ENCODE results near the gene LBHD1. TPM values are rescaled to one million over a fixed set of nuclear protein-coding genes. Genes with fewer than 3 reads are reported as not detected.

The LBHD1 gene
- total RNA-seq (1 to 10 TPM; 3.2 to 5.8 (median 3.6) TPM), polyA plus RNA-seq (7.3 TPM)
- long read RNA-seq, donor 1, partial matches to known transcripts, result 1 of 3 reads
- long read RNA-seq, donor 1, other reads (novel, unspliced or antisense), result 2 of 3 reads
- long read RNA-seq, donor 2, partial matches to known transcripts, result 0 of 1 reads
- long read RNA-seq, donor 2, other reads (novel, unspliced or antisense), result 1 of 1 reads
- long read RNA-seq, donor 3, partial matches to known transcripts, result 4 of 9 reads
- long read RNA-seq, donor 3, other reads (novel, unspliced or antisense), result 4 of 9 reads
- long read RNA-seq, donor 4, partial matches to known transcripts, result 0 of 2 reads
- long read RNA-seq, donor 4, other reads (novel, unspliced or antisense), result 0 of 2 reads

DNA sequence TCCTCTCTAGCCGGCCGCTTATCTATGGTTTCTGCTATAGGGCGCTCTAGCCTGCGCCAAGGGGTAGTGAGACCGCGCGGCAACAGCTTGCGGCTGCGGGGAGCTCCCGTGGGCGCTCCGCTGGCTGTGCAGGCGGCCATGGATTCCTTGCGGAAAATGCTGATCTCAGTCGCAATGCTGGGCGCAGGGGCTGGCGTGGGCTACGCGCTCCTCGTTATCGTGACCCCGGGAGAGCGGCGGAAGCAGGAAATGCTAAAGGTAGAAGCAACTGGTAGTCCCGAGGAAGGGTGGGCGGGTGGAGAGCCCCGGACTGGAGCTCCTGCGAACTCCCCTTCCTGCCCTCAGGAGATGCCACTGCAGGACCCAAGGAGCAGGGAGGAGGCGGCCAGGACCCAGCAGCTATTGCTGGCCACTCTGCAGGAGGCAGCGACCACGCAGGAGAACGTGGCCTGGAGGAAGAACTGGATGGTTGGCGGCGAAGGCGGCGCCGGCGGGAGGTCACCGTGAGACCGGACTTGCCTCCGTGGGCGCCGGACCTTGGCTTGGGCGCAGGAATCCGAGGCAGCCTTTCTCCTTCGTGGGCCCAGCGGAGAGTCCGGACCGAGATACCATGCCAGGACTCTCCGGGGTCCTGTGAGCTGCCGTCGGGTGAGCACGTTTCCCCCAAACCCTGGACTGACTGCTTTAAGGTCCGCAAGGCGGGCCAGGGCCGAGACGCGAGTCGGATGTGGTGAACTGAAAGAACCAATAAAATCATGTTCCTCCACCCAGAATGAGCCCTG lies at the start of gene LBHD1, which contains the start of gene UQCC3:
Gene LBHD1 (minus strand): TSS at position 660 of the 782 bp plus-strand sequence. CDS start 2,236 bp downstream, outside the sequence.
Gene UQCC3 (plus strand): TSS at position 66 of the 782 bp plus-strand sequence. CDS start 73 bp downstream, at position 139.
- Histone ChIP-seq H3K9me3 (ENCODE audit: control insufficient read depth, low read length) (no peaks in the 10 kb centered on the region), H3K4me3 (ENCODE audit: low read length) (peak within 1 kb of the TSS; percentile 72), H3K27me3 (ENCODE audit: control insufficient read depth, insufficient read depth) (no peaks in the 10 kb centered on the region), H3K4me1 (ENCODE audit: control insufficient read depth, insufficient read depth, low read length) (peaks cover 2% of the 10 kb centered on the region), H3K27ac (ENCODE audit: low read length) (peak within 1 kb of the TSS; percentile 93)
- intact Hi-C loops (cut with DNase I), result no loop called here
- under 1% methylated on average over 59 of the region's 59 CpGs for WGBS
- DNase-seq (peak; percentile 76 to 89 (median 88)), ATAC-seq (peak; percentile 88 to 89)

DNA sequence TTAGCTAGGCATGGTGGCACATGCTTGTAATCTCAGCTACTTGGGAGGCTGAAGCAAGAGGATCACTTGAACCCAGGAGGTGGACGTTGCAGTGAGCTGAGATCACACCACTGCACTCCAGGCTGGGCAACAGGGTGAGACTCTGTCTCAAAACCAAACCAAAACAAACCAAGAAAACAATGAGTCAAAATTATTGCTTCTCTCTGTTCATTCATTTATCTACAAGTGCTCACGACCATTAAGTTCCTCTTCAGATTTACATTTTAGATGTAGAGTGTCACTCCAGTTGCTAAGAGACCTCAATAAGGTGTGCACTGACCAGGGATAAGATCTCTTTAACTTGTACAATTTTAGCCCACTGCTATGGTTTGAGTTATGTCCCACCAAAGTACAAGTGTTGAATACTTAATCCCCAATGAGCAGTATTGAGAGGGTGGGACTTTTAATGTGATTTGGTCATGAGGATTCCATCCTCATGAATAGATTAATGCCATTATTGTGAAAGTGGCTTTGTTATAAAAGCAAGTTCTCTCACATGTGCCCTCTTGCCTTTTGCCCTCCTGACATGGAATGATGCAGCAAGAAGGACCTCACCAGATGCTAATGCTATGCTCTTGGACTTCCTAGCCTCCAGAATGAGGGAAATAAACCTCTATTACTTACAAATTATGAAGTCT lies 47.4 kb upstream of the LBHD1 start:
- H3K27ac ChIP-seq (ENCODE audit: low read length), result no peak overlapping the region
- no peak overlapping the region for H3K4me3 ChIP-seq (ENCODE audit: low read length)
- intact Hi-C loops (cut with DNase I), result no loop called here
- H3K27me3 ChIP-seq (ENCODE audit: control insufficient read depth, insufficient read depth), result no peaks in the 10 kb centered on the region
- no peaks in the 10 kb centered on the region for H3K4me1 ChIP-seq (ENCODE audit: control insufficient read depth, insufficient read depth, low read length)
- no peaks in the 10 kb centered on the region for H3K9me3 ChIP-seq (ENCODE audit: control insufficient read depth, low read length)
- ATAC-seq (no peak), DNase-seq (no peak)
- 78% methylated on average over 2 of the region's 2 CpGs for WGBS

DNA sequence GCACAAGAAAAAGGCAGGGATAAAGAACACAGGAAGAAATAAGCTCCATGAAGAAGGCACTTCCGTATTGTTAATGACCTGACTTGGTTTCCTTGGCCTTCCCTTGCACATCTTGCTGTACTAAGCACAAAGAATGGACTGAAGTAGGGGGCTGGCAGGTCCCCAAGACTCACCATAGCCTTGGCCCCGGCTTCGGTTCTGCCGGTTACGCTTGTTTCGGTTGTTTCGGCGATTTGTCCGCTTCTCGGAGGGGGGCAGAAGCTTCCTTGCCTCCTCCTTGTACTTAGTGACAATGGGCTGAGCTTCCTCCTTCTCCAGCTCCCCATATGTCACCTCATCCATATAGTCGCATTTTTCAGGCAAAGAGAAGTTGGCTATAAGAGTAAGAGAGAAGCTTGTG lies 44.7 kb upstream of the LBHD1 start:
- Histone ChIP-seq H3K27ac (ENCODE audit: low read length) (no peak overlapping the region), H3K4me3 (ENCODE audit: low read length) (no peak overlapping the region), H3K4me1 (ENCODE audit: control insufficient read depth, insufficient read depth, low read length) (peaks cover 4% of the 10 kb centered on the region), H3K9me3 (ENCODE audit: control insufficient read depth, low read length) (no peaks in the 10 kb centered on the region), H3K27me3 (ENCODE audit: control insufficient read depth, insufficient read depth) (no peaks in the 10 kb centered on the region)
- DNase-seq, result no peak
- intact Hi-C loops (cut with DNase I), result no loop called here
- no peak for ATAC-seq
- 87% methylated on average over 11 of the region's 11 CpGs for WGBS

DNA sequence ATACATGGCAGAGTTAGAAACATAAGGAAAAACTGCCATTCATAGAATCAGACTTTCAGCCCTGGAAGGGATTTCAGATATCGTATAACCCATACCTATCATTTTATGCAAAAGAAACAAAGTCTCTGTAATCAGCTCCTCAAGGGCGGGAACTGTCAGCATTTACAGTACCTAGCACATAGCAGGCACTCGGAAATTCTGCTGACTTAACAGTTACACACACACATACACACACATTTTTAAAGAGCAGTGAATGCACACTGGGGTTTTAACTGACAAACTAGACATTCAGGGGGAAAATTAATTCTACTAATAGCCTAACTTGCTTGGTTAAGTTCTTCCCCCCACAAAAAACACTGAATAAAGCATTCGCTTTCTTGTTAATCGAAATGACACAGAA lies 44.1 kb upstream of the LBHD1 start:
- H3K27ac ChIP-seq (ENCODE audit: low read length), result no peak overlapping the region

GRCh38 chr11:62715150-62716130 lies 43.4 kb upstream of the LBHD1 start:
- ATAC-seq, result no peak
- H3K9me3 ChIP-seq (ENCODE audit: control insufficient read depth, low read length), result no peaks in the 10 kb centered on the region
- no peak overlapping the region for H3K27ac ChIP-seq (ENCODE audit: low read length)
- 89% methylated on average over 24 of the region's 24 CpGs for WGBS
- no peak for DNase-seq
- intact Hi-C loops (cut with DNase I), result no loop called here
- H3K4me1 ChIP-seq (ENCODE audit: control insufficient read depth, insufficient read depth, low read length), result peaks cover 4% of the 10 kb centered on the region
- H3K27me3 ChIP-seq (ENCODE audit: control insufficient read depth, insufficient read depth), result no peaks in the 10 kb centered on the region
- no peak overlapping the region for H3K4me3 ChIP-seq (ENCODE audit: low read length)

More for the DNA sequence above, 44.1 kb upstream of the LBHD1 start:
- intact Hi-C loops (cut with DNase I), result no loop called here
- Histone ChIP-seq H3K9me3 (ENCODE audit: control insufficient read depth, low read length) (no peaks in the 10 kb centered on the region), H3K4me3 (ENCODE audit: low read length) (no peak overlapping the region), H3K4me1 (ENCODE audit: control insufficient read depth, insufficient read depth, low read length) (peaks cover 4% of the 10 kb centered on the region), H3K27me3 (ENCODE audit: control insufficient read depth, insufficient read depth) (no peaks in the 10 kb centered on the region)
- no peak for DNase-seq
- no peak for ATAC-seq
- WGBS, result 87% methylated on average over 5 of the region's 5 CpGs

DNA sequence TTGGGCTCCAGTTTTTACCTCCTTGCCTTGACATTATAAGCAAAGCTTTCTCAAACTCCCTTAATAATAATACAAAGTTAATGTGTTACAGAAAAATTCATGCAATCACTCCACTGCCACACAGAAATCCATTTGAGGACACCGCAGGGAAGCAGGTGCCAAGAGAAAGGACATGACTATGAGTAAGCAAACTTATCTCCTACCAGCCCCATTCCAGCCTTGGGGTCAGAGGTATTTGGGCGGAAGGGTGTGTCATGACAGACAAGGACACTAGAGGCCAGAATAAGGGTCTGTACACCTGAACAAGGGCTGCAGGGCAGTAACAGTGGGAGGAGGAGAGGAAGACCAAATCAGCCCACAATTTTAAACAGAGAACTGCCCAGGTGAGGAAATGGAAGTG lies 41.3 kb upstream of the LBHD1 start:
- peak overlapping the region; percentile 80 for H3K27ac ChIP-seq (ENCODE audit: low read length)
- H3K4me3 ChIP-seq (ENCODE audit: low read length), result no peak overlapping the region
- H3K4me1 ChIP-seq (ENCODE audit: control insufficient read depth, insufficient read depth, low read length), result peaks cover 13% of the 10 kb centered on the region
- no peak for ATAC-seq
- no peak for DNase-seq
- no peaks in the 10 kb centered on the region for H3K9me3 ChIP-seq (ENCODE audit: control insufficient read depth, low read length)
- intact Hi-C loops (cut with DNase I), result no loop called here
- WGBS, result 66% methylated on average over 2 of the region's 2 CpGs
- no peaks in the 10 kb centered on the region for H3K27me3 ChIP-seq (ENCODE audit: control insufficient read depth, insufficient read depth)

DNA sequence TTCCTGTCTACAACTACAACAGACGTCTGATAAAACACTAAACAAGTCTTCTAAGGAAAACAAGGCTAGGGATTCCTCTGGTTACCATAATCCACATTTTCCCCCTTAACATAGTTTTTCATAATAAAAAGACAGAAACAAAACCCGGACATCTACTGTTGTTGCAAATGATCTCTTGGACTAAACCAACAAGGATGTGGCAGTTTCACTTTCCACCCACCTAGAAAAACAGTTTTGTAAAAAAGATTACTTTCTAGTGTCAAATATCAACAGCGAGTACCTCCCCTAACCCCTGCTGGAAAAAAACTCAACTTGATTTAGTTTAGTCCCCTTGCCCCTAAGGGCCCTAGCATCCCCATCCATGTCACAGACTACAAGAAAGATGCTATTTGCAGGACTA lies 40.8 kb upstream of the LBHD1 start:
- 58% methylated on average over 3 of the region's 3 CpGs for WGBS
- no peaks in the 10 kb centered on the region for H3K27me3 ChIP-seq (ENCODE audit: control insufficient read depth, insufficient read depth)
- intact Hi-C loops (cut with DNase I), result no loop called here
- H3K4me3 ChIP-seq (ENCODE audit: low read length), result no peak overlapping the region
- no peak overlapping the region for H3K27ac ChIP-seq (ENCODE audit: low read length)
- no peaks in the 10 kb centered on the region for H3K9me3 ChIP-seq (ENCODE audit: control insufficient read depth, low read length)
- no peak for DNase-seq
- H3K4me1 ChIP-seq (ENCODE audit: control insufficient read depth, insufficient read depth, low read length), result peaks cover 13% of the 10 kb centered on the region
- ATAC-seq, result no peak

DNA sequence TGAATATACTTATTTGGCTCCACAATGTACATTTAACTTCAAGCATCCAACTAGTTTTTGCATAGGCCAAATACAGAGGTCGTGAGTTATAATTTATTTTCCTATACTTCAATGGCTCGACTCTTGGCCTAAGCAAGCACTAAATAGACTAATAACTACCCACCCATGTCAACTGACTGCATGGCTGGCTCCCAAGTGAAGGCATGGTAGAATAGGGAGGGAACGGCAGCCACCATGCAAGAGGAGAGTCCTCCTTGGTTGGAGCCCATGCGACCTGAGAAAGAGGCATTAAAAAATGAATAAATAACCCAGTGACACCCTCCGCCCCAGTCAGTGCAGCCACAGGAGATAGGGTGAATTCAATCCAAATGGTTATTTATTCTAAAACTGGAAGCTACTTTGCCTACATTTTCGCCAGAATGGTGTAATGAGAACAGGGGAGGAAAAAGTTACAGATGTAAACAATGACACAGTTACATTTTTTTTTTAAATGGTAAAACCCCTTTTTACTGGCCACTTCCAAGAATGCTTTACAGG lies 40.3 kb upstream of the LBHD1 start:
- Histone ChIP-seq H3K4me1 (ENCODE audit: control insufficient read depth, insufficient read depth, low read length) (peaks cover 13% of the 10 kb centered on the region), H3K27ac (ENCODE audit: low read length) (no peak overlapping the region), H3K9me3 (ENCODE audit: control insufficient read depth, low read length) (no peaks in the 10 kb centered on the region), H3K4me3 (ENCODE audit: low read length) (no peak overlapping the region), H3K27me3 (ENCODE audit: control insufficient read depth, insufficient read depth) (no peaks in the 10 kb centered on the region)
- ATAC-seq, result no peak
- no peak for DNase-seq
- 83% methylated on average over 6 of the region's 6 CpGs for WGBS
- intact Hi-C loops (cut with DNase I), result no loop called here

DNA sequence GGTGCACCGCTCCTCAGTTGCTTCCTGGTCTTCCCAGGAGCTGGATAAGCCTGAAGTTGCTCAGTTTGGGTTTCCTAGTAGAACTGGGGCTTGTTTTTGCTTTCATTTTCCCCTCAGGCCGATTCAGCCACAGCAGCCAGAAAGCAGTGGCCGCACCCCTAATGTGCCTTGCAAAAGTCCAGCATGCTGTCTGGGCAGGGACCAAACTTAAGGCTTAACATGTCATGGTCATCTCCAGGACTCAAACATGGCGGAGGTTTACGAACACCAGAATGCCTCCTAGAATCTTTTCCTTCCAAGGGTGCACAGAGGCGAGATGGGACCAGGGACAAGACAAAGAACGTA lies 37.9 kb upstream of the LBHD1 start:
- Histone ChIP-seq H3K9me3 (ENCODE audit: control insufficient read depth, low read length) (no peaks in the 10 kb centered on the region), H3K4me1 (ENCODE audit: control insufficient read depth, insufficient read depth, low read length) (peaks cover 19% of the 10 kb centered on the region), H3K27ac (ENCODE audit: low read length) (peak overlapping the region; percentile 98), H3K4me3 (ENCODE audit: low read length) (peak overlapping the region; percentile 65), H3K27me3 (ENCODE audit: control insufficient read depth, insufficient read depth) (no peaks in the 10 kb centered on the region)
- WGBS, result 60% methylated on average over 7 of the region's 7 CpGs
- ATAC-seq, result peak in 1 of 2 donors; percentile 0
- intact Hi-C loops (cut with DNase I), result no loop called here
- peak in 1 of 3 donors; percentile 63 for DNase-seq

All from right cardiac atrium (tissue), 5 donors.